HepG2 (cell line): Measurements from ENCODE around the gene KSR1. TPM values are rescaled to one million over a fixed set of nuclear protein-coding genes. Genes with fewer than 3 reads are reported as not detected.

Experiments
- ATAC-seq: fragments of 200-7000 bp; cut with Tn5 transposase; 3 replicates; pipeline ENCODE4 v1.9.1; 2020; ENCODE audit warnings: mild to moderate bottlenecking, moderate library complexity
- BruUV-seq: library from RNA; stranded (reverse); fragments of 400-500 nt; replicated peaks from 2 replicates; lab custom pipeline; 2021; lab: Mats Ljungman, UMichigan
- CTCF ChIA-PET: fragments of 300-600 bp; formaldehyde crosslinking; extraction: SDS; loops from one replicate; lab custom pipeline; 2021; ENCODE audit warnings: low total read pairs, inconsistent platforms, low intra/inter-chr PET ratio; lab: Yijun Ruan, JAX
- POLR2A ChIA-PET: fragments of 350-600 bp; sonication (Branson Sonifier 250); formaldehyde crosslinking; loops from one replicate; lab custom pipeline; 2020; ENCODE audit warnings: antibody characterized with exemption, inconsistent platforms; lab: Yijun Ruan, JAX
- DNase-seq: peaks from one replicate; pipeline ENCODE4 v3.0.0-alpha.2; 2015; ENCODE audit warnings: low spot score
- FAIRE-seq: peaks from 3 replicates; lab custom pipeline; 2011; peaks lifted over from hg19 to GRCh38; lab: Jason Lieb, UNC
- H2AFZ ChIP-seq: one replicate; pipeline ENCODE4 v1.6.1; 2011; ENCODE audit warnings: low read length, inconsistent platforms
- H3K27ac ChIP-seq: fragments of 300-600 bp; 3 replicates; pipeline ENCODE4 v1.8.0; 2011; ENCODE audit warnings: mixed run types, mild to moderate bottlenecking, mixed read lengths, low read length, inconsistent platforms; ENCODE audit not compliant: insufficient read depth; ENCODE audit errors: extremely low read length
- H3K27me3 ChIP-seq, 2 experiments: fragments of 200-600 bp in 1 of 2; 2 replicates in 1 of 2; 3 replicates in 1 of 2; pipeline versions ENCODE4 v1.6.0 to v1.8.0; 2011; ENCODE audit warnings: low read length in 2 of 2, mild to moderate bottlenecking in 2 of 2, moderate library complexity in 2 of 2, inconsistent platforms in 1 of 2; ENCODE audit not compliant: insufficient read depth in 2 of 2, control insufficient read depth in 1 of 2
- H3K36me3 ChIP-seq, 2 experiments: fragments of 200-600 bp in 1 of 2; replicated peaks in 1 of 2; 2 replicates in 1 of 2; 3 replicates in 1 of 2; pipeline versions ENCODE4 v1.5.1 to v1.8.0; 2011; ENCODE audit warnings: low read length in 2 of 2, inconsistent platforms in 1 of 2; ENCODE audit not compliant: insufficient read depth in 2 of 2, control insufficient read depth in 1 of 2
- H3K4me1 ChIP-seq: 2 replicates; pipeline ENCODE4 v1.5.1; 2012; ENCODE audit warnings: low read length, inconsistent platforms; ENCODE audit not compliant: insufficient read depth
- H3K4me2 ChIP-seq: 2 replicates; pipeline ENCODE4 v1.6.0; 2011; ENCODE audit warnings: low read depth, low read length, inconsistent platforms
- H3K4me3 ChIP-seq, 3 experiments: fragments of 200-600 bp in 1 of 3; sonication (generic), shearing (Covaris generic) in 1 of 3; replicated peaks in 1 of 3; 2 replicates each; pipeline ENCODE4 v1.5.1; 2011 to 2016; ENCODE audit warnings: low read length in 3 of 3, inconsistent platforms in 2 of 3, low read depth in 2 of 3, mild to moderate bottlenecking in 2 of 3, control low read depth in 1 of 3, mixed read lengths in 1 of 3; ENCODE audit not compliant: insufficient read depth in 1 of 3
- H3K79me2 ChIP-seq: one replicate; pipeline ENCODE4 v1.6.1; 2011; ENCODE audit warnings: low read length, inconsistent platforms; ENCODE audit not compliant: insufficient read depth
- H3K9ac ChIP-seq: 2 replicates; pipeline ENCODE4 v1.6.0; 2011; ENCODE audit warnings: mild to moderate bottlenecking, low read depth, low read length, inconsistent platforms; ENCODE audit not compliant: insufficient read depth
- H3K9me3 ChIP-seq: 2 replicates; pipeline ENCODE4 v1.5.1; 2012; ENCODE audit warnings: mild to moderate bottlenecking, low read length
- H4K20me1 ChIP-seq: 2 replicates; pipeline ENCODE4 v1.6.0; 2011; ENCODE audit warnings: inconsistent platforms, mild to moderate bottlenecking, low read length, moderate library complexity; ENCODE audit not compliant: insufficient read depth
- GATAD2A ChIP-seq: IDR thresholded peaks from 2 replicates; pipeline ENCODE4 v1.6.1; 2016
- GZF1 ChIP-seq: sonication (generic); formaldehyde crosslinking; IDR thresholded peaks from 2 replicates; pipeline ENCODE4 v1.5.1; 2020; ENCODE audit warnings: mild to moderate bottlenecking, missing genetic modification reagents
- MTA1 ChIP-seq: sonication (generic); formaldehyde crosslinking; IDR thresholded peaks from 2 replicates; pipeline ENCODE4 v1.4.0; 2020; ENCODE audit warnings: missing genetic modification reagents, mild to moderate bottlenecking, borderline replicate concordance
- SIX4 ChIP-seq: sonication (generic); formaldehyde crosslinking; IDR thresholded peaks from 2 replicates; pipeline ENCODE4 v1.4.0; 2020; ENCODE audit warnings: missing genetic modification reagents
- XBP1 ChIP-seq: sonication (generic); formaldehyde crosslinking; IDR thresholded peaks from 2 replicates; pipeline ENCODE4 v1.5.0; 2020; ENCODE audit warnings: missing genetic modification reagents
- YEATS4 ChIP-seq: sonication (generic); formaldehyde crosslinking; IDR thresholded peaks from 2 replicates; pipeline ENCODE4 v1.4.0; 2020; ENCODE audit warnings: missing genetic modification reagents, borderline replicate concordance
- WGBS: methylation state at CpG from one replicate; pipeline ENCODE4 v1.1.6; 2017; ENCODE audit warnings: low lambda C conversion rate; 5-methylcytosine and 5-hydroxymethylcytosine counted together
- in situ Hi-C: cut with HindIII; loops from 2 replicates; pipeline ENCODE4 v1.10.0; 2017; ENCODE audit warnings: low pct_unique_long_range_greater_than_20kb; ENCODE audit not compliant: extremely low pct_ligation_motif_present
- intact Hi-C: fragments of 100-400 bp; cut with micrococcal nuclease; formaldehyde crosslinking; loops from one replicate; pipeline ENCODE4 v1.10.0; 2022; ENCODE audit not compliant: unreplicated experiment
- polyA plus RNA-seq, 8 experiments: library from polyadenylated mRNA; depleted of rRNA in 3 of 8; stranded (reverse) in 7 of 8; unstranded in 1 of 8; fragments of >200 nt; fragmentation: Illumina TruSeq in 4 of 8; extraction: Trizol in 4 of 8; gene quantifications; 2 replicates each; pipeline versions ENCODE4 v1.2.1 to v1.2.3, GENCODE V29; 2011 to 2016; ENCODE audit warnings: low read depth in 4 of 8, missing spikeins in 1 of 8, mixed read lengths in 1 of 8; ENCODE audit not compliant: insufficient read depth in 1 of 8
- total RNA-seq, 5 experiments: library from RNA; depleted of rRNA; stranded (reverse); fragments of >200 nt; fragmentation: Illumina TruSeq; extraction: Trizol; gene quantifications; 2 replicates each; pipeline ENCODE4 v1.2.3, GENCODE V29; 2016; ENCODE audit warnings: low read depth in 1 of 5
- TF ChIP-seq, protein P1 (sequence below): sonication (generic); formaldehyde crosslinking; IDR thresholded peaks from 2 replicates; pipeline ENCODE4 v1.5.0; 2020; ENCODE audit warnings: missing genetic modification reagents
- TF ChIP-seq, protein P2 (sequence below): IDR thresholded peaks from 2 replicates; pipeline ENCODE4 v1.6.1; 2016; ENCODE audit warnings: low read depth, missing genetic modification reagents, missing compliant biosample characterization
- TF ChIP-seq, protein P3 (sequence below): sonication (generic); formaldehyde crosslinking; IDR thresholded peaks from 2 replicates; pipeline ENCODE4 v1.5.1; 2020; ENCODE audit warnings: missing genetic modification reagents, mild to moderate bottlenecking, borderline replicate concordance

KSR1 gene
- total and polyA plus RNA-seq, 2 of the 13 experiments (the other 11 are each of a cell fraction or from before 2014, with no cell fraction given) = 10.1 to 16.6 TPM

DNA sequence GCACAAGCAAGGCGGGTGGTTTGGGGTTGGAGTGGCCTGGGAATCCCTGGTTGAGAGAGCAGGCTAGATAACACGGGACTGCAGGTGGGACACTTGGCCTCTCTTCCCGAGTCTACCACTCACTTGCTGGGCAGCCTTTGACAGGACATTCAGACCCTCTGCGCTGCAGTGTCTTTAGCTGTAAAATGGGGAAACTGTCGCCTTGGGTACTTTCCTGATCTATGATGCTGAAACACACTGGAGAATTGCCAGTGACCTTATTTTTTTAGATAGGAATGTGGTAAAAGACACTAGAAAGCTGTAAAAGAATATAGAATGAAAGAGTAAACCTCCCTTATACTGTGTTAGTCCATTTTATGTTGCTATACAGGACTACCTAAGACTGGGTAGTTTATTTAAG is 30.5 kb downstream of the KSR1 start:
- ChIA-PET CTCF (no interaction called here), POLR2A (no interaction called here)
- no peak overlapping the region for H3K9ac ChIP-seq
- DNase-seq (no peak), ATAC-seq (no peak), FAIRE-seq (no peak)
- no peak overlapping the region for H3K4me2 ChIP-seq
- H3K36me3 ChIP-seq = peaks cover 0 to 21% of the 10 kb centered on the region in 2 experiments; a peak in 3 of 5 replicates
- in situ Hi-C loops = loop anchor here (25.0 kb wide), 1 partner anchor 401 kb away; the partner anchor contains the start of gene LYRM9
- no peaks in the 10 kb centered on the region for H4K20me1 ChIP-seq
- no peaks in the 10 kb centered on the region for H3K9me3 ChIP-seq
- WGBS = 100% methylated on average over 5 of the region's 5 CpGs
- TF ChIP-seq XBP1 (no peak), GZF1 (CRISPR knock-in tag) (no peak), YEATS4 (CRISPR knock-in tag) (no peak), MTA1 (no peak), GATAD2A (no peak), SIX4 (CRISPR knock-in tag) (no peak)
- TF ChIP-seq, protein P1, sequence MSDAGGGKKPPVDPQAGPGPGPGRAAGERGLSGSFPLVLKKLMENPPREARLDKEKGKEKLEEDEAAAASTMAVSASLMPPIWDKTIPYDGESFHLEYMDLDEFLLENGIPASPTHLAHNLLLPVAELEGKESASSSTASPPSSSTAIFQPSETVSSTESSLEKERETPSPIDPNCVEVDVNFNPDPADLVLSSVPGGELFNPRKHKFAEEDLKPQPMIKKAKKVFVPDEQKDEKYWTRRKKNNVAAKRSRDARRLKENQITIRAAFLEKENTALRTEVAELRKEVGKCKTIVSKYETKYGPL = no peak
- TF ChIP-seq, protein P2, sequence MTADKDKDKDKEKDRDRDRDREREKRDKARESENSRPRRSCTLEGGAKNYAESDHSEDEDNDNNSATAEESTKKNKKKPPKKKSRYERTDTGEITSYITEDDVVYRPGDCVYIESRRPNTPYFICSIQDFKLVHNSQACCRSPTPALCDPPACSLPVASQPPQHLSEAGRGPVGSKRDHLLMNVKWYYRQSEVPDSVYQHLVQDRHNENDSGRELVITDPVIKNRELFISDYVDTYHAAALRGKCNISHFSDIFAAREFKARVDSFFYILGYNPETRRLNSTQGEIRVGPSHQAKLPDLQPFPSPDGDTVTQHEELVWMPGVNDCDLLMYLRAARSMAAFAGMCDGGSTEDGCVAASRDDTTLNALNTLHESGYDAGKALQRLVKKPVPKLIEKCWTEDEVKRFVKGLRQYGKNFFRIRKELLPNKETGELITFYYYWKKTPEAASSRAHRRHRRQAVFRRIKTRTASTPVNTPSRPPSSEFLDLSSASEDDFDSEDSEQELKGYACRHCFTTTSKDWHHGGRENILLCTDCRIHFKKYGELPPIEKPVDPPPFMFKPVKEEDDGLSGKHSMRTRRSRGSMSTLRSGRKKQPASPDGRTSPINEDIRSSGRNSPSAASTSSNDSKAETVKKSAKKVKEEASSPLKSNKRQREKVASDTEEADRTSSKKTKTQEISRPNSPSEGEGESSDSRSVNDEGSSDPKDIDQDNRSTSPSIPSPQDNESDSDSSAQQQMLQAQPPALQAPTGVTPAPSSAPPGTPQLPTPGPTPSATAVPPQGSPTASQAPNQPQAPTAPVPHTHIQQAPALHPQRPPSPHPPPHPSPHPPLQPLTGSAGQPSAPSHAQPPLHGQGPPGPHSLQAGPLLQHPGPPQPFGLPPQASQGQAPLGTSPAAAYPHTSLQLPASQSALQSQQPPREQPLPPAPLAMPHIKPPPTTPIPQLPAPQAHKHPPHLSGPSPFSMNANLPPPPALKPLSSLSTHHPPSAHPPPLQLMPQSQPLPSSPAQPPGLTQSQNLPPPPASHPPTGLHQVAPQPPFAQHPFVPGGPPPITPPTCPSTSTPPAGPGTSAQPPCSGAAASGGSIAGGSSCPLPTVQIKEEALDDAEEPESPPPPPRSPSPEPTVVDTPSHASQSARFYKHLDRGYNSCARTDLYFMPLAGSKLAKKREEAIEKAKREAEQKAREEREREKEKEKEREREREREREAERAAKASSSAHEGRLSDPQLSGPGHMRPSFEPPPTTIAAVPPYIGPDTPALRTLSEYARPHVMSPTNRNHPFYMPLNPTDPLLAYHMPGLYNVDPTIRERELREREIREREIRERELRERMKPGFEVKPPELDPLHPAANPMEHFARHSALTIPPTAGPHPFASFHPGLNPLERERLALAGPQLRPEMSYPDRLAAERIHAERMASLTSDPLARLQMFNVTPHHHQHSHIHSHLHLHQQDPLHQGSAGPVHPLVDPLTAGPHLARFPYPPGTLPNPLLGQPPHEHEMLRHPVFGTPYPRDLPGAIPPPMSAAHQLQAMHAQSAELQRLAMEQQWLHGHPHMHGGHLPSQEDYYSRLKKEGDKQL (CRISPR knock-in tag) = no peak
- TF ChIP-seq, protein P3, sequence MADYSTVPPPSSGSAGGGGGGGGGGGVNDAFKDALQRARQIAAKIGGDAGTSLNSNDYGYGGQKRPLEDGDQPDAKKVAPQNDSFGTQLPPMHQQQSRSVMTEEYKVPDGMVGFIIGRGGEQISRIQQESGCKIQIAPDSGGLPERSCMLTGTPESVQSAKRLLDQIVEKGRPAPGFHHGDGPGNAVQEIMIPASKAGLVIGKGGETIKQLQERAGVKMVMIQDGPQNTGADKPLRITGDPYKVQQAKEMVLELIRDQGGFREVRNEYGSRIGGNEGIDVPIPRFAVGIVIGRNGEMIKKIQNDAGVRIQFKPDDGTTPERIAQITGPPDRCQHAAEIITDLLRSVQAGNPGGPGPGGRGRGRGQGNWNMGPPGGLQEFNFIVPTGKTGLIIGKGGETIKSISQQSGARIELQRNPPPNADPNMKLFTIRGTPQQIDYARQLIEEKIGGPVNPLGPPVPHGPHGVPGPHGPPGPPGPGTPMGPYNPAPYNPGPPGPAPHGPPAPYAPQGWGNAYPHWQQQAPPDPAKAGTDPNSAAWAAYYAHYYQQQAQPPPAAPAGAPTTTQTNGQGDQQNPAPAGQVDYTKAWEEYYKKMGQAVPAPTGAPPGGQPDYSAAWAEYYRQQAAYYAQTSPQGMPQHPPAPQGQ (CRISPR knock-in tag) = no peak
- peaks cover 5% of the 10 kb centered on the region for H3K79me2 ChIP-seq
- no peak overlapping the region for H3K4me3 ChIP-seq
- no peak overlapping the region for H3K27ac ChIP-seq
- intact Hi-C loops = no loop called here
- no peaks in the 10 kb centered on the region for H3K27me3 ChIP-seq
- peaks cover 11% of the 10 kb centered on the region for H3K4me1 ChIP-seq
- no TSS peak for BruUV-seq
- H2AFZ ChIP-seq = no peak overlapping the region
